ENCODE results near the gene PLEKHG4B. TPM values are rescaled to one million over a fixed set of nuclear protein-coding genes. Genes with fewer than 3 reads are reported as not detected.

The PLEKHG4B gene
- total RNA-seq, 1 experiment from 2014 or later = 51.4 TPM

DNA sequence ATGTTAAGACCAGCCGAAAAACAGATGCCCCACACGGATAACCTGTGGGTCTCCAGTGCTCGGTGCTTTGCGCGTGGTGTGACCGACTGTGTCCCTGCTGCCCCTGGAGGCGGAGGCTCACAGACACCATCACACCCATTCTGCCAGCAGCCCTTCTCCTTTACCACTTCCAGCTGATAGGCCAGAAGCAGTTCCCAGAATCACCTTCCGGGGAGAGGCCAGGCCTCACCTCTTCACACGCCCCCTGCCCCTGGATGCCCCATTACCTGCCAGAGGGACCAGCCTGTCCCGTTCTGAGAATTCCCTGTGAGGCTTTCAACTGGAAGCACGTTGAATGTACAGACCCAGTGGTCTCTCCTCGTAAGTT lies 77.7 kb downstream of the PLEKHG4B start (continued):
- TF ChIP-seq, protein P1, sequence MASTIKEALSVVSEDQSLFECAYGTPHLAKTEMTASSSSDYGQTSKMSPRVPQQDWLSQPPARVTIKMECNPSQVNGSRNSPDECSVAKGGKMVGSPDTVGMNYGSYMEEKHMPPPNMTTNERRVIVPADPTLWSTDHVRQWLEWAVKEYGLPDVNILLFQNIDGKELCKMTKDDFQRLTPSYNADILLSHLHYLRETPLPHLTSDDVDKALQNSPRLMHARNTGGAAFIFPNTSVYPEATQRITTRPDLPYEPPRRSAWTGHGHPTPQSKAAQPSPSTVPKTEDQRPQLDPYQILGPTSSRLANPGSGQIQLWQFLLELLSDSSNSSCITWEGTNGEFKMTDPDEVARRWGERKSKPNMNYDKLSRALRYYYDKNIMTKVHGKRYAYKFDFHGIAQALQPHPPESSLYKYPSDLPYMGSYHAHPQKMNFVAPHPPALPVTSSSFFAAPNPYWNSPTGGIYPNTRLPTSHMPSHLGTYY (CRISPR knock-in tag; IDR thresholded peaks at IDR 0.05) = no peak
- TF ChIP-seq, protein P2, sequence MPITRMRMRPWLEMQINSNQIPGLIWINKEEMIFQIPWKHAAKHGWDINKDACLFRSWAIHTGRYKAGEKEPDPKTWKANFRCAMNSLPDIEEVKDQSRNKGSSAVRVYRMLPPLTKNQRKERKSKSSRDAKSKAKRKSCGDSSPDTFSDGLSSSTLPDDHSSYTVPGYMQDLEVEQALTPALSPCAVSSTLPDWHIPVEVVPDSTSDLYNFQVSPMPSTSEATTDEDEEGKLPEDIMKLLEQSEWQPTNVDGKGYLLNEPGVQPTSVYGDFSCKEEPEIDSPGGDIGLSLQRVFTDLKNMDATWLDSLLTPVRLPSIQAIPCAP (CRISPR knock-in tag; IDR thresholded peaks at IDR 0.05) = no peak
- no peak for TF ChIP-seq PRRX2 (CRISPR knock-in tag; IDR thresholded peaks at IDR 0.05)
- TF ChIP-seq, protein P3, sequence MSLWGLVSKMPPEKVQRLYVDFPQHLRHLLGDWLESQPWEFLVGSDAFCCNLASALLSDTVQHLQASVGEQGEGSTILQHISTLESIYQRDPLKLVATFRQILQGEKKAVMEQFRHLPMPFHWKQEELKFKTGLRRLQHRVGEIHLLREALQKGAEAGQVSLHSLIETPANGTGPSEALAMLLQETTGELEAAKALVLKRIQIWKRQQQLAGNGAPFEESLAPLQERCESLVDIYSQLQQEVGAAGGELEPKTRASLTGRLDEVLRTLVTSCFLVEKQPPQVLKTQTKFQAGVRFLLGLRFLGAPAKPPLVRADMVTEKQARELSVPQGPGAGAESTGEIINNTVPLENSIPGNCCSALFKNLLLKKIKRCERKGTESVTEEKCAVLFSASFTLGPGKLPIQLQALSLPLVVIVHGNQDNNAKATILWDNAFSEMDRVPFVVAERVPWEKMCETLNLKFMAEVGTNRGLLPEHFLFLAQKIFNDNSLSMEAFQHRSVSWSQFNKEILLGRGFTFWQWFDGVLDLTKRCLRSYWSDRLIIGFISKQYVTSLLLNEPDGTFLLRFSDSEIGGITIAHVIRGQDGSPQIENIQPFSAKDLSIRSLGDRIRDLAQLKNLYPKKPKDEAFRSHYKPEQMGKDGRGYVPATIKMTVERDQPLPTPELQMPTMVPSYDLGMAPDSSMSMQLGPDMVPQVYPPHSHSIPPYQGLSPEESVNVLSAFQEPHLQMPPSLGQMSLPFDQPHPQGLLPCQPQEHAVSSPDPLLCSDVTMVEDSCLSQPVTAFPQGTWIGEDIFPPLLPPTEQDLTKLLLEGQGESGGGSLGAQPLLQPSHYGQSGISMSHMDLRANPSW (CRISPR knock-in tag; conservative IDR thresholded peaks at IDR 0.05; ENCODE audit: low read depth) = no peak

DNA sequence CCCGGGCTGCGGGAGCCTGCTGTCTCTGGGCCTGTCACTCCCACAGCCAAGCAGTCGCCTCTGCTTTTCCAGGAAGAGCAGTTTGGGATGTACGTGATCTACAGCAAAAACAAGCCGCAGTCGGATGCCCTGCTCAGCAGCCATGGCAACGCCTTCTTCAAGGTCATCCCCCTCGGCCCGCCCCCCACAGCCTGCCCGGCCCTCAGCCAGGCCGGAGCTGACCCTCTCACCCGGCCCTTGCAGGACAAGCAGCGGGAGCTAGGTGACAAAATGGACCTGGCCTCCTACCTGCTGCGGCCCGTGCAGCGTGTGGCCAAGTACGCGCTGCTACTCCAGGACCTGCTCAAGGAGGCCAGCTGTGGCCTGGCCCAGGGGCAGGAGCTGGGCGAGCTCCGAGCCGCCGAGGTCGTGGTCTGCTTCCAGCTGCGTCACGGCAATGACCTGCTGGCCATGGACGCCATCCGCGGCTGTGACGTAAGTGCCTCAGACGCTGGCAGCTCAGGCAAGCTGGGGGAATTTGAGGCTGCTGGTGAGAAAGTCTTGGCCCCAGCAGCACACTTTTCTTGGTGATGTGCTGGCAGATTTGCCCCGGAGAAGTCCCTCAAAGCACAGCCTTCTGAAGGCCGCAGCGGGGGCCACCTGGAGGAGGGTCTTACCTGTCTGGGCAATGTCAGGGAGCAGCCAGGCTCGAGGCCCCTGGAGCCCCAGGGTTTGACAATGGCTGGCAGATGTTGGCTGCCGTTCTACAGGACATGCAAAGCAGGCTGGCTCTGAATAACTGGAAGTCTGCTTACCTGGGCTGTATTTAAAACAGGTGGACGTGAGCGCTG lies 79.2 kb downstream of the PLEKHG4B start:
- ChIA-PET POLR2A (no interaction called here), CTCF (no interaction called here)
- Mint-ChIP-seq H3K27ac (no peak overlapping the region), H3K9me3 (no peaks in the 10 kb centered on the region), H3K4me3 (no peak overlapping the region), H3K4me1 (no peaks in the 10 kb centered on the region), H3K36me3 (peaks cover 20% of the 10 kb centered on the region), H3K27me3 (ENCODE audit: low read depth) (no peaks in the 10 kb centered on the region)
- DNase-seq (ENCODE audit: low spot score) (peak; percentile 8), ATAC-seq (no peak)
- TF ChIP-seq GABPB1 (CRISPR knock-in tag; IDR thresholded peaks at IDR 0.05) (no peak), ZNF396 (CRISPR knock-in tag; IDR thresholded peaks at IDR 0.05; ENCODE audit: borderline replicate concordance) (no peak), CBFB (CRISPR knock-in tag; IDR thresholded peaks at IDR 0.05; ENCODE audit: low read depth) (no peak), ZNF423 (CRISPR knock-in tag; IDR thresholded peaks at IDR 0.05) (no peak)
- TF ChIP-seq, protein P4, sequence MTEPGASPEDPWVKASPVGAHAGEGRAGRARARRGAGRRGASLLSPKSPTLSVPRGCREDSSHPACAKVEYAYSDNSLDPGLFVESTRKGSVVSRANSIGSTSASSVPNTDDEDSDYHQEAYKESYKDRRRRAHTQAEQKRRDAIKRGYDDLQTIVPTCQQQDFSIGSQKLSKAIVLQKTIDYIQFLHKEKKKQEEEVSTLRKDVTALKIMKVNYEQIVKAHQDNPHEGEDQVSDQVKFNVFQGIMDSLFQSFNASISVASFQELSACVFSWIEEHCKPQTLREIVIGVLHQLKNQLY (CRISPR knock-in tag; IDR thresholded peaks at IDR 0.05) = no peak
- TF ChIP-seq, protein P5, sequence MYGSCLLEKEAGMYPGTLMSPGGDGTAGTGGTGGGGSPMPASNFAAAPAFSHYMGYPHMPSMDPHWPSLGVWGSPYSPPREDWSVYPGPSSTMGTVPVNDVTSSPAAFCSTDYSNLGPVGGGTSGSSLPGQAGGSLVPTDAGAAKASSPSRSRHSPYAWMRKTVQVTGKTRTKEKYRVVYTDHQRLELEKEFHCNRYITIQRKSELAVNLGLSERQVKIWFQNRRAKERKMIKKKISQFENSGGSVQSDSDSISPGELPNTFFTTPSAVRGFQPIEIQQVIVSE (CRISPR knock-in tag; IDR thresholded peaks at IDR 0.05; ENCODE audit: borderline replicate concordance) = no peak
- TF ChIP-seq, protein P6, sequence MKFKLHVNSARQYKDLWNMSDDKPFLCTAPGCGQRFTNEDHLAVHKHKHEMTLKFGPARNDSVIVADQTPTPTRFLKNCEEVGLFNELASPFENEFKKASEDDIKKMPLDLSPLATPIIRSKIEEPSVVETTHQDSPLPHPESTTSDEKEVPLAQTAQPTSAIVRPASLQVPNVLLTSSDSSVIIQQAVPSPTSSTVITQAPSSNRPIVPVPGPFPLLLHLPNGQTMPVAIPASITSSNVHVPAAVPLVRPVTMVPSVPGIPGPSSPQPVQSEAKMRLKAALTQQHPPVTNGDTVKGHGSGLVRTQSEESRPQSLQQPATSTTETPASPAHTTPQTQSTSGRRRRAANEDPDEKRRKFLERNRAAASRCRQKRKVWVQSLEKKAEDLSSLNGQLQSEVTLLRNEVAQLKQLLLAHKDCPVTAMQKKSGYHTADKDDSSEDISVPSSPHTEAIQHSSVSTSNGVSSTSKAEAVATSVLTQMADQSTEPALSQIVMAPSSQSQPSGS (CRISPR knock-in tag; IDR thresholded peaks at IDR 0.05; ENCODE audit: borderline replicate concordance, low read depth) = no peak

DNA sequence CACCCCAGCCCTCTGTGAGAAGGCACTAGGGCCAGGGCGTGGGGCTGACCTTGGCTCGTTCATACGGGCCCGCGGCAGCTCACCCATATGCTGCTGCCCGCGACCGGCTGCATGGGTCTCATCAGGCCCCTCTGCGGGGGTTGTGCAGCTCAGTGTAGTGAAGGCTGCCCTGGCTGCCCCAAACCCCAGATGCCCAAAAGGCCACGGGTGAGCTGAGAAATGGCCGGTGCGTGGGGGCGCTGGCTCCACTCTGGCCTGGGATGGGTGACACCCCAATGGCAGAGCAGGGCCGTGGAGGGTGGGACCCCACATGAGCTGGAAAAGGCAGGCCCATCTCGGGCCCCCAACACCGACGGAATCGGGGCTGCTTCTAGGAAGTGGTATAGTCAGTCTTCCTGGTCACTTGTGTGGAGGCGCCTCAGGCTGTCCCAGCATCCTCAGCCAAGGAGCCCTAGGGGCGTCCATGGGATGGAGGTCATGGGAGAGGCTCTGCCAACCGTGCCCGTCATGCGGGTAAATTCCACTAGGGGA lies 79.9 kb downstream of the PLEKHG4B start:
- ChIA-PET POLR2A (no interaction called here), CTCF (no interaction called here)
- peak; percentile 9 for DNase-seq (ENCODE audit: low spot score)
- Mint-ChIP-seq H3K27me3 (ENCODE audit: low read depth) (no peaks in the 10 kb centered on the region), H3K36me3 (peaks cover 16% of the 10 kb centered on the region), H3K4me3 (no peak overlapping the region), H3K9me3 (no peaks in the 10 kb centered on the region), H3K4me1 (no peaks in the 10 kb centered on the region), H3K27ac (no peak overlapping the region)
- ATAC-seq = no peak
- TF ChIP-seq, protein P7, sequence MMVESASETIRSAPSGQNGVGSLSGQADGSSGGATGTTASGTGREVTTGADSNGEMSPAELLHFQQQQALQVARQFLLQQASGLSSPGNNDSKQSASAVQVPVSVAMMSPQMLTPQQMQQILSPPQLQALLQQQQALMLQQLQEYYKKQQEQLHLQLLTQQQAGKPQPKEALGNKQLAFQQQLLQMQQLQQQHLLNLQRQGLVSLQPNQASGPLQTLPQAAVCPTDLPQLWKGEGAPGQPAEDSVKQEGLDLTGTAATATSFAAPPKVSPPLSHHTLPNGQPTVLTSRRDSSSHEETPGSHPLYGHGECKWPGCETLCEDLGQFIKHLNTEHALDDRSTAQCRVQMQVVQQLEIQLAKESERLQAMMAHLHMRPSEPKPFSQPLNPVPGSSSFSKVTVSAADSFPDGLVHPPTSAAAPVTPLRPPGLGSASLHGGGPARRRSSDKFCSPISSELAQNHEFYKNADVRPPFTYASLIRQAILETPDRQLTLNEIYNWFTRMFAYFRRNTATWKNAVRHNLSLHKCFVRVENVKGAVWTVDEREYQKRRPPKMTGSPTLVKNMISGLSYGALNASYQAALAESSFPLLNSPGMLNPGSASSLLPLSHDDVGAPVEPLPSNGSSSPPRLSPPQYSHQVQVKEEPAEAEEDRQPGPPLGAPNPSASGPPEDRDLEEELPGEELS (CRISPR knock-in tag; IDR thresholded peaks at IDR 0.05) = no peak
- no peak for TF ChIP-seq MXD4 (CRISPR knock-in tag; IDR thresholded peaks at IDR 0.05; ENCODE audit: borderline replicate concordance)
- no peak for TF ChIP-seq NR3C1 (CRISPR knock-in tag; conservative IDR thresholded peaks at IDR 0.05; ENCODE audit: low read depth)
- TF ChIP-seq, protein P1 (CRISPR knock-in tag; IDR thresholded peaks at IDR 0.05) = no peak
- TF ChIP-seq, protein P8, sequence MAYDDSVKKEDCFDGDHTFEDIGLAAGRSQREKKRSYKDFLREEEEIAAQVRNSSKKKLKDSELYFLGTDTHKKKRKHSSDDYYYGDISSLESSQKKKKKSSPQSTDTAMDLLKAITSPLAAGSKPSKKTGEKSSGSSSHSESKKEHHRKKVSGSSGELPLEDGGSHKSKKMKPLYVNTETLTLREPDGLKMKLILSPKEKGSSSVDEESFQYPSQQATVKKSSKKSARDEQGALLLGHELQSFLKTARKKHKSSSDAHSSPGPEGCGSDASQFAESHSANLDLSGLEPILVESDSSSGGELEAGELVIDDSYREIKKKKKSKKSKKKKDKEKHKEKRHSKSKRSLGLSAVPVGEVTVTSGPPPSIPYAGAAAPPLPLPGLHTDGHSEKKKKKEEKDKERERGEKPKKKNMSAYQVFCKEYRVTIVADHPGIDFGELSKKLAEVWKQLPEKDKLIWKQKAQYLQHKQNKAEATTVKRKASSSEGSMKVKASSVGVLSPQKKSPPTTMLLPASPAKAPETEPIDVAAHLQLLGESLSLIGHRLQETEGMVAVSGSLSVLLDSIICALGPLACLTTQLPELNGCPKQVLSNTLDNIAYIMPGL (CRISPR knock-in tag; IDR thresholded peaks at IDR 0.05) = no peak
- no peak for TF ChIP-seq RELA (CRISPR knock-in tag; IDR thresholded peaks at IDR 0.05; ENCODE audit: borderline replicate concordance)

Measured in WTC11 (cell line).